Neural progenitor cell (in vitro differentiated cells): ENCODE data around the gene MARK4. TPM values are rescaled to one million over a fixed set of nuclear protein-coding genes. Genes with fewer than 3 reads are reported as not detected.

Experiments used
- DNase-seq: peaks from one replicate; pipeline ENCODE4 v3.0.0-alpha.2; 2016; ENCODE audit warnings: low spot score
- H2AFZ ChIP-seq: fragments of 200-600 bp; sonication (generic); replicated peaks from 2 replicates; pipeline ENCODE4 v1.6.1; 2016; ENCODE audit warnings: antibody characterized with exemption
- H3F3A ChIP-seq: fragments of 200-600 bp; sonication (generic); 2 replicates; pipeline ENCODE4 v1.6.1; 2016; ENCODE audit warnings: antibody characterized with exemption, low read depth
- H3K27ac ChIP-seq: fragments of 200-600 bp; sonication (generic); 2 replicates; pipeline ENCODE4 v1.5.1; 2016; ENCODE audit warnings: mild to moderate bottlenecking
- H3K27me3 ChIP-seq: fragments of 200-600 bp; sonication (generic); 2 replicates; pipeline ENCODE4 v1.6.1; 2016; ENCODE audit warnings: mild to moderate bottlenecking, moderate library complexity
- H3K36me3 ChIP-seq: fragments of 200-600 bp; sonication (generic); 2 replicates; pipeline ENCODE4 v1.5.1; 2016
- H3K4me1 ChIP-seq: fragments of 200-600 bp; sonication (generic); 2 replicates; pipeline ENCODE4 v1.6.1; 2016; ENCODE audit warnings: mixed run types
- H3K4me2 ChIP-seq: fragments of 200-600 bp; sonication (generic); 2 replicates; pipeline ENCODE4 v1.6.1; 2016
- H3K4me3 ChIP-seq: fragments of 200-600 bp; sonication (generic); 2 replicates; pipeline ENCODE4 v1.5.1; 2016
- H3K79me2 ChIP-seq: fragments of 200-600 bp; sonication (generic); 2 replicates; pipeline ENCODE4 v1.6.1; 2016; ENCODE audit warnings: low read depth
- H3K9ac ChIP-seq: fragments of 200-600 bp; sonication (generic); 2 replicates; pipeline ENCODE4 v1.6.1; 2016
- H3K9me3 ChIP-seq: fragments of 200-600 bp; sonication (generic); 2 replicates; pipeline ENCODE4 v1.5.1; 2016; ENCODE audit warnings: low read depth
- H4K20me1 ChIP-seq: fragments of 200-600 bp; sonication (generic); 2 replicates; pipeline ENCODE4 v1.6.1; 2016; ENCODE audit warnings: low read depth
- H3K27ac Mint-ChIP-seq: 3 replicates; pipeline ENCODE4 v1.8.0; 2021; ENCODE audit warnings: mixed read lengths
- H3K27me3 Mint-ChIP-seq: 2 replicates; pipeline ENCODE4 v1.8.0; 2022; ENCODE audit warnings: low read depth, mild to moderate bottlenecking, inconsistent platforms, moderate library complexity, mixed read lengths; ENCODE audit not compliant: insufficient read depth
- H3K36me3 Mint-ChIP-seq: 3 replicates; pipeline ENCODE4 v1.8.0; 2021; ENCODE audit warnings: mixed read lengths
- H3K4me1 Mint-ChIP-seq: 3 replicates; pipeline ENCODE4 v1.8.0; 2021; ENCODE audit warnings: mixed read lengths
- H3K4me3 Mint-ChIP-seq: 3 replicates; pipeline ENCODE4 v1.8.0; 2021; ENCODE audit warnings: mild to moderate bottlenecking, moderate library complexity, mixed read lengths
- H3K9me3 Mint-ChIP-seq: 3 replicates; pipeline ENCODE4 v1.8.0; 2020; ENCODE audit warnings: mixed read lengths
- CTCF ChIP-seq: fragments of 200-600 bp; sonication (generic); IDR thresholded peaks from 2 replicates; pipeline ENCODE4 v1.5.1; 2017; ENCODE audit warnings: antibody characterized with exemption, mild to moderate bottlenecking
- EZH2 ChIP-seq: fragments of 200-600 bp; sonication (generic); IDR thresholded peaks from 2 replicates; pipeline ENCODE4 v1.6.1; 2017; ENCODE audit warnings: antibody characterized with exemption, mild to moderate bottlenecking, moderate library complexity
- EZH2phosphoT487 ChIP-seq: fragments of 200-600 bp; sonication (generic); IDR thresholded peaks from 2 replicates; pipeline ENCODE4 v1.6.1; 2017; ENCODE audit warnings: antibody characterized with exemption
- total RNA-seq: library from RNA; depleted of rRNA; stranded (reverse); fragments of >200 nt; gene quantifications from 2 replicates; pipeline ENCODE4 v1.2.3, GENCODE V29; 2015; ENCODE audit warnings: low replicate concordance

Gene MARK4
- total RNA-seq, 1 donor from 2014 or later: 22.8 TPM

DNA sequence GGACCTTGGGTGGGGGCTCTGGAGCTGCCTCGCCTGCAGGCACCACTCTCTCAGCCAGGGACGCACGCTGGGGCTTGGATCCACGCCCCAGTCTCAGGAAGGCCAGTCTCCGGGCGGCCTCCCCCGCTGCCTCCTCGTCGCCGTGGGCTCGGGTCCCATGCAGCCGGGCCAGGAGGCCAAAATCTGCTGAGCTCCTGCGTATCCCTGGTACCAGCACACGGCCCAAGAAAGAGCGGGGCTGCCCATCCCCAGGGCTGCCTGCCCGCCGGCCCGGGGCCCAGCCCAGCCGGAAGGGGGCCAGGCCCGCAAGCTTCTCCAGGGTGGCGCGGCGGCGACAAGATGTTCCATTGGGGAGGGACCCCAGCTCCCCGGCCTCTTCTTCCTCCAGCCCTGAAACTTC lies 12.5 kb upstream of the MARK4 start:
- Histone ChIP-seq H3K9me3 (no peaks in the 10 kb centered on the region), H3K9ac (no peak overlapping the region), H3K4me3 (no peak overlapping the region), H3K79me2 (no peaks in the 10 kb centered on the region), H2AFZ (no peak overlapping the region), H3K27ac (no peak overlapping the region), H3F3A (no peaks in the 10 kb centered on the region), H3K27me3 (peaks cover 64% of the 10 kb centered on the region), H3K36me3 (no peaks in the 10 kb centered on the region), H4K20me1 (no peaks in the 10 kb centered on the region), H3K4me2 (no peak overlapping the region), H3K4me1 (no peaks in the 10 kb centered on the region)
- Mint-ChIP-seq H3K27ac (no peak overlapping the region), H3K4me3 (no peak overlapping the region), H3K36me3 (peaks cover 4% of the 10 kb centered on the region), H3K9me3 (peaks cover 4% of the 10 kb centered on the region), H3K27me3 (peaks cover 40% of the 10 kb centered on the region), H3K4me1 (peaks cover 14% of the 10 kb centered on the region)
- no peak for TF ChIP-seq EZH2
- TF ChIP-seq CTCF: no peak
- TF ChIP-seq EZH2phosphoT487: no peak
- DNase-seq: no peak

- H3K36me3 Mint-ChIP-seq: no peaks in the 10 kb centered on the region
- peaks cover 17% of the 10 kb centered on the region for H3K4me1 Mint-ChIP-seq
- no peaks in the 10 kb centered on the region for H3K9me3 Mint-ChIP-seq
- Histone ChIP-seq H3K36me3 (no peaks in the 10 kb centered on the region), H2AFZ (no peak overlapping the region), H3K79me2 (no peaks in the 10 kb centered on the region), H3K4me1 (no peaks in the 10 kb centered on the region), H4K20me1 (no peaks in the 10 kb centered on the region), H3K4me3 (no peak overlapping the region), H3K27ac (no peak overlapping the region), H3K4me2 (no peak overlapping the region), H3K9ac (no peak overlapping the region), H3K27me3 (peaks cover 30% of the 10 kb centered on the region), H3F3A (no peaks in the 10 kb centered on the region), H3K9me3 (no peaks in the 10 kb centered on the region)
- no peak overlapping the region for H3K4me3 Mint-ChIP-seq
- no peak for DNase-seq
- H3K27me3 Mint-ChIP-seq: peaks cover 9% of the 10 kb centered on the region
- TF ChIP-seq CTCF (no peak), EZH2 (no peak), EZH2phosphoT487 (no peak)
- no peak overlapping the region for H3K27ac Mint-ChIP-seq
These were observed 7.8 kb upstream of the MARK4 start for GRCh38 chr19:45243144-45243732.

GRCh38 chr19:45244133-45244794 lies 6.8 kb upstream of the MARK4 start:
- Histone ChIP-seq H3K9ac (no peak overlapping the region), H4K20me1 (no peaks in the 10 kb centered on the region), H3K4me1 (no peaks in the 10 kb centered on the region), H3K4me3 (no peak overlapping the region), H2AFZ (no peak overlapping the region), H3F3A (peaks cover 4% of the 10 kb centered on the region), H3K27ac (no peak overlapping the region), H3K27me3 (peaks cover 31% of the 10 kb centered on the region), H3K79me2 (no peaks in the 10 kb centered on the region), H3K4me2 (no peak overlapping the region), H3K36me3 (no peaks in the 10 kb centered on the region), H3K9me3 (no peaks in the 10 kb centered on the region)
- no peaks in the 10 kb centered on the region for H3K36me3 Mint-ChIP-seq
- peak overlapping the region; percentile 1 for H3K4me3 Mint-ChIP-seq
- peaks cover 9% of the 10 kb centered on the region for H3K27me3 Mint-ChIP-seq
- H3K4me1 Mint-ChIP-seq: peaks cover 17% of the 10 kb centered on the region
- DNase-seq: no peak
- peak overlapping the region; percentile 3 for H3K27ac Mint-ChIP-seq
- H3K9me3 Mint-ChIP-seq: no peaks in the 10 kb centered on the region
- TF ChIP-seq CTCF (no peak), EZH2phosphoT487 (no peak), EZH2 (no peak)
